ENCODE measurements around the gene ACVRL1. TPM values are rescaled to one million over a fixed set of nuclear protein-coding genes. Genes with fewer than 3 reads are reported as not detected.

Gene ACVRL1
- total RNA-seq, 4 donors from 2014 or later: 2.0 to 71.3 (median 14.5) TPM

- WGBS, 2 donors: 44 to 45% methylated on average over 2 to 3 of the region's 3 CpGs
- intact Hi-C loops (cut with DNase I): no loop called here
- peaks cover 0 to 24% (median 0%) of the 10 kb centered on the region in 3 donors for H3K36me3 ChIP-seq
- no peaks in the 10 kb centered on the region for H3K27me3 ChIP-seq
- TF ChIP-seq CTCF (IDR thresholded peaks at IDR 0.05) (no peak), POLR2A (IDR thresholded peaks at IDR 0.05) (no peak)
- peaks cover 22 to 91% (median 39%) of the 10 kb centered on the region in 3 donors for H3K4me1 ChIP-seq
- peak overlapping the region in 3 of 4 donors; percentile 27 to 52 (median 45) for H3K27ac ChIP-seq
- H3K4me3 ChIP-seq: no peak overlapping the region
- no peak for DNase-seq
- no peaks in the 10 kb centered on the region for H3K9me3 ChIP-seq
These were observed 51.9 kb downstream of the ACVRL1 start for GRCh38 chr12:51959211-51959610.

- no peaks in the 10 kb centered on the region for H3K27me3 ChIP-seq
- intact Hi-C loops (cut with DNase I): no loop called here
- peaks cover 19 to 84% (median 32%) of the 10 kb centered on the region in 3 donors for H3K4me1 ChIP-seq
- peaks cover 0 to 27% (median 0%) of the 10 kb centered on the region in 3 donors for H3K36me3 ChIP-seq
- no peak overlapping the region for H3K27ac ChIP-seq
- no peak for DNase-seq
- TF ChIP-seq CTCF (IDR thresholded peaks at IDR 0.05): no peak
- TF ChIP-seq POLR2A (IDR thresholded peaks at IDR 0.05): no peak
- no peak overlapping the region for H3K4me3 ChIP-seq
- WGBS, 2 donors: 87 to 91% methylated on average over 4 of the region's 4 CpGs
- no peaks in the 10 kb centered on the region for H3K9me3 ChIP-seq
These were observed 52.6 kb downstream of the ACVRL1 start for GRCh38 chr12:51959921-51960320.

GRCh38 chr12:51960488-51960887 lies 53.2 kb downstream of the ACVRL1 start:
- H3K4me3 ChIP-seq: no peak overlapping the region
- H3K27ac ChIP-seq: no peak overlapping the region
- DNase-seq: no peak
- TF ChIP-seq CTCF (IDR thresholded peaks at IDR 0.05): no peak
- no peak for TF ChIP-seq POLR2A (IDR thresholded peaks at IDR 0.05)
- H3K36me3 ChIP-seq: peaks cover 0 to 27% (median 0%) of the 10 kb centered on the region in 3 donors
- no peaks in the 10 kb centered on the region for H3K27me3 ChIP-seq
- no peaks in the 10 kb centered on the region for H3K9me3 ChIP-seq
- intact Hi-C loops (cut with DNase I): no loop called here
- peaks cover 14 to 78% (median 26%) of the 10 kb centered on the region in 3 donors for H3K4me1 ChIP-seq
- WGBS, 2 donors: 81 to 83% methylated on average over 1 of the region's 1 CpG

- Histone ChIP-seq H3K36me3 (peaks cover 0 to 27% (median 0%) of the 10 kb centered on the region in 3 donors), H3K4me3 (no peak overlapping the region), H3K4me1 (peaks cover 12 to 74% (median 22%) of the 10 kb centered on the region in 3 donors), H3K27me3 (no peaks in the 10 kb centered on the region), H3K9me3 (no peaks in the 10 kb centered on the region), H3K27ac (peak overlapping the region in 3 of 4 donors; percentile 33 to 72 (median 59))
- no peak for DNase-seq
- no peak for TF ChIP-seq CTCF (IDR thresholded peaks at IDR 0.05)
- no peak for TF ChIP-seq POLR2A (IDR thresholded peaks at IDR 0.05)
- 86 to 90% methylated on average over 6 of the region's 6 CpGs for WGBS, 2 donors
- intact Hi-C loops (cut with DNase I): no loop called here
These were observed 53.6 kb downstream of the ACVRL1 start for GRCh38 chr12:51960890-51961289.

- Histone ChIP-seq H3K9me3 (no peaks in the 10 kb centered on the region), H3K27ac (peak overlapping the region; percentile 22 to 72 (median 46)), H3K4me3 (no peak overlapping the region), H3K36me3 (peaks cover 0 to 32% (median 0%) of the 10 kb centered on the region in 3 donors), H3K4me1 (peaks cover 12 to 65% (median 22%) of the 10 kb centered on the region in 3 donors), H3K27me3 (no peaks in the 10 kb centered on the region)
- 0 to 5% methylated on average over 1 of the region's 1 CpG for WGBS, 2 donors
- no peak for TF ChIP-seq POLR2A (IDR thresholded peaks at IDR 0.05)
- no peak for TF ChIP-seq CTCF (IDR thresholded peaks at IDR 0.05)
- DNase-seq: no peak
- intact Hi-C loops (cut with DNase I): no loop called here
These were observed 54.5 kb downstream of the ACVRL1 start for GRCh38 chr12:51961834-51962233.
